Endothelial cell of umbilical vein (primary cell): Measurements from ENCODE around the gene RINT1. TPM values are rescaled to one million over a fixed set of nuclear protein-coding genes. Genes with fewer than 3 reads are reported as not detected.

Experiments
- BruUV-seq: library from RNA; stranded (reverse); fragments of 400-500 nt; replicated peaks from 2 replicates; lab custom pipeline; 2021; lab: Mats Ljungman, UMichigan
- CTCF ChIA-PET: fragments of 300-600, 350-600 bp; sonication (Branson Sonifier 250); formaldehyde crosslinking; loops from one replicate; lab custom pipeline; 2021; ENCODE audit warnings: antibody characterized with exemption, inconsistent platforms; lab: Charles Lee
- POLR2A ChIA-PET: fragments of 300-600, 350-600 bp; sonication (Branson Sonifier 250); formaldehyde crosslinking; loops from one replicate; lab custom pipeline; 2021; ENCODE audit warnings: antibody characterized with exemption, inconsistent platforms; lab: Charles Lee
- DNase-seq: peaks from one replicate; pipeline ENCODE4 v3.0.0-alpha.2; 2011; ENCODE audit warnings: low read depth, low spot score
- FAIRE-seq: peaks from 2 replicates; lab custom pipeline; 2011; peaks lifted over from hg19 to GRCh38; lab: Jason Lieb, UNC
- H2AFZ ChIP-seq: 2 replicates; pipeline ENCODE4 v1.6.0; 2012; ENCODE audit warnings: low read depth, low read length, control low read depth, inconsistent platforms
- H3K27ac ChIP-seq: 2 replicates; pipeline ENCODE4 v1.5.1; 2011; ENCODE audit warnings: low read depth, mild to moderate bottlenecking, control low read depth, low read length, moderate library complexity; ENCODE audit not compliant: insufficient read depth
- H3K27me3 ChIP-seq, 2 experiments: 2 replicates each; pipeline versions ENCODE4 v1.6.0 to v1.6.1; 2011; ENCODE audit warnings: low read length in 2 of 2, mixed read lengths in 1 of 2; ENCODE audit not compliant: control insufficient read depth in 2 of 2, insufficient read depth in 2 of 2
- H3K36me3 ChIP-seq, 2 experiments: 2 replicates in 1 of 2; 3 replicates in 1 of 2; pipeline ENCODE4 v1.5.1; 2011; ENCODE audit warnings: low read length in 2 of 2, mild to moderate bottlenecking in 1 of 2, moderate library complexity in 1 of 2; ENCODE audit not compliant: control insufficient read depth in 2 of 2, insufficient read depth in 2 of 2; ENCODE audit errors: extremely low read depth in 1 of 2
- H3K4me1 ChIP-seq: 3 replicates; pipeline ENCODE4 v1.5.1; 2011; ENCODE audit warnings: mild to moderate bottlenecking, low read length; ENCODE audit not compliant: control insufficient read depth, insufficient read depth; ENCODE audit errors: extremely low read depth
- H3K4me2 ChIP-seq: 2 replicates; pipeline ENCODE4 v1.6.1; 2011; ENCODE audit warnings: low read length, control low read depth, mixed read lengths; ENCODE audit not compliant: insufficient read depth
- H3K4me3 ChIP-seq, 3 experiments: fragments of 200-600 bp in 1 of 3; sonication (generic), shearing (Covaris generic) in 1 of 3; replicated peaks in 1 of 3; 2 replicates each; pipeline ENCODE4 v1.5.1; 2011 to 2016; ENCODE audit warnings: control low read depth in 3 of 3, low read length in 3 of 3, mild to moderate bottlenecking in 2 of 3, inconsistent platforms in 1 of 3, low read depth in 1 of 3, moderate library complexity in 1 of 3; ENCODE audit not compliant: insufficient read depth in 1 of 3
- H3K79me2 ChIP-seq: 2 replicates; pipeline ENCODE4 v1.6.0; 2012; ENCODE audit warnings: low read length, inconsistent platforms; ENCODE audit not compliant: control insufficient read depth, insufficient read depth
- H3K9ac ChIP-seq: replicated peaks from 2 replicates; pipeline ENCODE3; 2011; ENCODE audit warnings: low read length, control low read depth; ENCODE audit not compliant: insufficient read depth; ENCODE audit errors: extremely low read depth
- H3K9me1 ChIP-seq: replicated peaks from 3 replicates; pipeline ENCODE4 v1.6.0; 2011; ENCODE audit warnings: mild to moderate bottlenecking, low read length; ENCODE audit not compliant: control insufficient read depth, insufficient read depth; ENCODE audit errors: extremely low read depth
- H3K9me3 ChIP-seq: replicated peaks from 2 replicates; pipeline ENCODE4 v1.5.1; 2012; ENCODE audit warnings: low read length, inconsistent platforms; ENCODE audit not compliant: control insufficient read depth, insufficient read depth
- H4K20me1 ChIP-seq: replicated peaks from 2 replicates; pipeline ENCODE3; 2011; ENCODE audit warnings: mild to moderate bottlenecking, low read length; ENCODE audit not compliant: control insufficient read depth, insufficient read depth; ENCODE audit errors: extremely low read depth
- CTCF ChIP-seq, 2 donors: IDR thresholded peaks; 1 replicate in 1 of 2; 2 replicates in 1 of 2; pipeline ENCODE4 v1.5.1; 2011; ENCODE audit warnings: low read length in 2 of 2, mild to moderate bottlenecking in 2 of 2, moderate library complexity in 2 of 2, control low read depth in 1 of 2, inconsistent platforms in 1 of 2, low read depth in 1 of 2; ENCODE audit not compliant: insufficient read depth in 1 of 2; ENCODE audit errors: extremely low read depth in 1 of 2
- EZH2 ChIP-seq: IDR thresholded peaks from 2 replicates; pipeline ENCODE4 v1.6.1; 2012; ENCODE audit warnings: borderline replicate concordance, low read depth, mild to moderate bottlenecking, moderate library complexity, low read length, inconsistent platforms; ENCODE audit not compliant: severe bottlenecking
- FOS ChIP-seq: IDR thresholded peaks from 2 replicates; pipeline ENCODE4 v1.6.1; 2011; ENCODE audit warnings: mild to moderate bottlenecking, low read length, moderate library complexity, borderline replicate concordance; ENCODE audit not compliant: insufficient read depth
- GATA2 ChIP-seq: IDR thresholded peaks from 2 replicates; pipeline ENCODE4 v1.7.0; 2011; ENCODE audit warnings: low read depth, mild to moderate bottlenecking, moderate library complexity, mixed read lengths, low read length; ENCODE audit not compliant: insufficient read length, insufficient read depth
- JUN ChIP-seq: IDR thresholded peaks from 2 replicates; pipeline ENCODE4 v1.6.1; 2011; ENCODE audit warnings: borderline replicate concordance, low read depth; ENCODE audit not compliant: insufficient read length, insufficient read depth
- MAX ChIP-seq: IDR thresholded peaks from 2 replicates; pipeline ENCODE4 v1.6.1; 2011; ENCODE audit not compliant: insufficient read depth, insufficient read length
- MYC ChIP-seq: IDR thresholded peaks from one replicate; pipeline ENCODE4 v1.6.1; 2011; ENCODE audit warnings: mild to moderate bottlenecking, low read depth, low read length
- POLR2A ChIP-seq: IDR thresholded peaks from 2 replicates; pipeline ENCODE4 v1.6.1; 2012; ENCODE audit warnings: low read depth, mild to moderate bottlenecking, control low read depth, low read length
- POLR2AphosphoS5 ChIP-seq: IDR thresholded peaks from 2 replicates; pipeline ENCODE4 v1.6.1; 2012; ENCODE audit warnings: low read depth, mild to moderate bottlenecking, control low read depth, low read length, moderate library complexity; ENCODE audit not compliant: insufficient read depth
- dilution Hi-C: fragments of 300-500 bp; cut with MboI; formaldehyde crosslinking; loops from one replicate; pipeline ENCODE4 v1.15.0; 2019; ENCODE audit warnings: low sequenced_read_pairs; ENCODE audit not compliant: extremely low pct_ligation_motif_present
- intact Hi-C: fragments of 100-400 bp; cut with micrococcal nuclease; formaldehyde crosslinking; loops from one replicate; pipeline ENCODE4 v1.10.0; 2022
- polyA plus RNA-seq, 4 experiments: library from polyadenylated mRNA; depleted of rRNA in 3 of 4; stranded (reverse) in 3 of 4; unstranded in 1 of 4; fragments of >200 nt; gene quantifications; 2 replicates each; pipeline versions ENCODE4 v1.2.1 to v1.2.3, GENCODE V29; 2011 to 2012; ENCODE audit warnings: missing spikeins in 1 of 4
- total RNA-seq: library from RNA; stranded (reverse); gene quantifications from 2 replicates; pipeline ENCODE4 v1.2.3, GENCODE V29; 2021

RINT1 gene
- total and polyA plus RNA-seq, 2 donors (not counting 3 experiments of a cell fraction or from before 2014, with no cell fraction given), result 10.8 to 23.4 TPM

GRCh38 chr7:105587909-105588635 is 56.1 kb downstream of the RINT1 start:
- H3K4me3 ChIP-seq, result no peak overlapping the region
- no peak overlapping the region for H2AFZ ChIP-seq
- BruUV-seq, result no TSS peak
- peaks cover 8% of the 10 kb centered on the region for H3K4me1 ChIP-seq
- H3K9ac ChIP-seq, result no peak overlapping the region
- H3K4me2 ChIP-seq, result no peak overlapping the region
- no peak for FAIRE-seq
- H3K27ac ChIP-seq, result no peak overlapping the region
- intact Hi-C loops, result loop anchor here (5.0 to 10.0 kb wide), 3 partner anchors 443 to 666 kb away; no protein-coding TSS in a partner anchor
- ChIA-PET CTCF (interaction anchor here (1.0 to 1.7 kb wide), 3 partner anchors 56 to 705 kb away, joined by 3 to 6 read pairs (median 3); partner anchors contain the start of gene RINT1), POLR2A (no interaction called here)
- no peak for DNase-seq
- H3K79me2 ChIP-seq, result no peaks in the 10 kb centered on the region
- no peaks in the 10 kb centered on the region for H3K9me1 ChIP-seq
- no peaks in the 10 kb centered on the region for H3K27me3 ChIP-seq
- H3K9me3 ChIP-seq, result no peaks in the 10 kb centered on the region
- H3K36me3 ChIP-seq, result no peaks in the 10 kb centered on the region
- no peaks in the 10 kb centered on the region for H4K20me1 ChIP-seq
- dilution Hi-C loops, result no loop called here
- TF ChIP-seq GATA2, result no peak
- TF ChIP-seq MYC, result no peak
- TF ChIP-seq POLR2A, result no peak
- no peak for TF ChIP-seq MAX
- no peak for TF ChIP-seq EZH2
- no peak for TF ChIP-seq POLR2AphosphoS5
- TF ChIP-seq JUN, result no peak
- no peak for TF ChIP-seq FOS
- TF ChIP-seq CTCF (IDR thresholded peaks at IDR 0.05; ENCODE audit: extremely low read depth in 1 of 2, insufficient read depth in 1 of 2, low read depth in 1 of 2, low read length in 2 of 2), result no peak
